Astrocyte of the cerebellum (primary cell): Measurements from ENCODE around the gene MED26.

ENCODE experiments used
- DNase-seq: peaks from one replicate; pipeline ENCODE4 v3.0.0-alpha.2; 2011; ENCODE audit warnings: low read depth
- H3K4me3 ChIP-seq: 2 replicates; pipeline ENCODE4 v1.5.1; 2011; ENCODE audit warnings: mild to moderate bottlenecking, low read depth, low read length, moderate library complexity
- CTCF ChIP-seq: IDR thresholded peaks from 2 replicates; pipeline ENCODE4 v1.5.1; 2012; ENCODE audit warnings: low read length, low read depth, moderate library complexity, mild to moderate bottlenecking; ENCODE audit errors: missing control alignments
- in situ Hi-C: cut with HindIII; loops from 2 replicates; pipeline ENCODE4 v1.10.0; 2017; ENCODE audit warnings: low sequenced_read_pairs

The MED26 gene

GRCh38 chr19:16624236-16624635 lies 3.8 kb downstream of the MED26 start:
- DNase-seq, result no peak
- in situ Hi-C loops, result no loop called here
- no peak for TF ChIP-seq CTCF
- H3K4me3 ChIP-seq, result no peak overlapping the region

DNA sequence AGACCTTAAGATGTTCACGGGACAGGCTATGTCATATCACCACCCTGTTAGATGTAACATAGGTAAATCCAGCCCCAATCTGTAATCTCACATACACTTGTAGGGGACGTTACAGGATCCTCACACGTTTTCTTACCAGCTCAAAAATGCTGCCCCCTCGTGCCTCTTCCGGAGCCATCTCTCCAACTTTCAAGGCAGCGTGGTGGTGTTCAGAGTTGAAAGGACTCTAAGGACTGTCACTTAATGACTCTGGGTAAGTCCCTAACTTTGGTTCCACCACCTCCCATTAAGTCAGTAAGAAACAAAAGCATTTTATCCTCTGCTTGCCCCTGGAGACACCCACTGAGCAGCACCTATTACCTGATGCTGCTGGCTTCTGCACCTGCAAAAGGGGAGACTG lies 4.4 kb downstream of the MED26 start:
- in situ Hi-C loops, result no loop called here

GRCh38 chr19:16623066-16623465 lies 4.9 kb downstream of the MED26 start:
- DNase-seq, result no peak
- H3K4me3 ChIP-seq, result no peak overlapping the region
- no peak for TF ChIP-seq CTCF
- in situ Hi-C loops, result no loop called here

More for the DNA sequence above, 4.4 kb downstream of the MED26 start:
- no peak for DNase-seq
- no peak for TF ChIP-seq CTCF
- H3K4me3 ChIP-seq, result no peak overlapping the region

- TF ChIP-seq CTCF, result no peak
- DNase-seq, result no peak
- in situ Hi-C loops, result no loop called here
- H3K4me3 ChIP-seq, result no peak overlapping the region
Observed at GRCh38 chr19:16621165-16621800, 6.7 kb downstream of the MED26 start.

GRCh38 chr19:16620584-16620983 lies 7.4 kb downstream of the MED26 start:
- DNase-seq, result no peak
- no peak for TF ChIP-seq CTCF
- no peak overlapping the region for H3K4me3 ChIP-seq
- in situ Hi-C loops, result no loop called here

GRCh38 chr19:16620018-16620417 lies 8.0 kb downstream of the MED26 start:
- TF ChIP-seq CTCF, result no peak
- H3K4me3 ChIP-seq, result no peak overlapping the region
- no peak for DNase-seq
- in situ Hi-C loops, result no loop called here
